GM21515 (cell line): ENCODE results near the gene MSI1.

ENCODE experiments used
- ATAC-seq: cut with Tn5 transposase; IDR thresholded peaks from one replicate; pipeline ENCODE4 v1.9.1; 2021; ENCODE audit not compliant: unreplicated experiment

MSI1 gene

DNA sequence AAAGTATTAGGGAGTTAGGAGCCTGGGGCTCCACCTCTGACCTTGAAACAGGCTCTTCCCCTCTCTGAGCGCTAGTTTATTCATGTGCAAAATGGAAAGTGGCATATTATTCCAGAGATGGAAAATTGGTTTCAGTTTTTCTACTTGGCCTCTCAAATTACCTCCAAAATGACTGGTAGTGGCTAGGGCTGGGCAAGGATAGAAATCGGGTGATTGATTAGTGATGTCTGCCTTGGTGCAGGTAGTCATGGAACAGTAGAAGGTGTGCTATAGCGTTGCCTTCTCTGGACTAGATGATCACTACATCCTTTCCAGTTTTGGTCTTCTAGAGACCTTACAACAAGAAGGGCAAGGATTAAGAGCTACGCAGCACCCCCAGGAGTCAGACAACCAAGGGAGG is 8.6 kb upstream of the MSI1 start:
- ATAC-seq: no peak

DNA sequence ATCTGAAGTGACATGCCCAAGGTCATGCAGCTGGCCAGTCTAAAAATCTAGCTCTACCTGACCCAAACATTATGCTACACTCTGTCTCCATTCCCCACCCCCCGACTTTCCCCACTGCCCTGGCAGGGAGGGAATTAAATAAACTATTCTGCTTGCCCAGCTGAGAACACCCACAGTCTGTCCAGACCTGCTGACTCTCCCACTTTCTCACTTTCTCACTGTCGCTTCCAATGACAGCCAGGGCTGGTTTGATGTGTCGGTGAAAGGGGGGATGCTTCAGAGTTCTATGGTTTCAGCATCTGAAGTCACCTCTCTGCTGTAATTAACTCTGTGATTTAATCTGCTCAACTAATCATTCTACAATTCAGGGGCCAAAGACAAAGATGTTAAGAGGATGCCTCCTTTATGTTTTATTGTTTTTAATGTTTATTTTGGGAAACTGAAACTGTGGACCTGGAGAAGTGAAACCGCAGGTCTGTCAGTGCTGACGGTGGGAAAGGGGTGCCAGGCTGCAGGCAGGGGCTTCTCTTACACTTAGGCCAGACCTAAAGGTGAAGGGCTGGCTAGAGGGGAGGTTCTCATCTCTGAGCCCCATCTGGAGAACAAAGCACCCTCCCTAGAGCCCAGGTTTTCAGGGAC is 8.1 kb upstream of the MSI1 start:
- no peak for ATAC-seq

DNA sequence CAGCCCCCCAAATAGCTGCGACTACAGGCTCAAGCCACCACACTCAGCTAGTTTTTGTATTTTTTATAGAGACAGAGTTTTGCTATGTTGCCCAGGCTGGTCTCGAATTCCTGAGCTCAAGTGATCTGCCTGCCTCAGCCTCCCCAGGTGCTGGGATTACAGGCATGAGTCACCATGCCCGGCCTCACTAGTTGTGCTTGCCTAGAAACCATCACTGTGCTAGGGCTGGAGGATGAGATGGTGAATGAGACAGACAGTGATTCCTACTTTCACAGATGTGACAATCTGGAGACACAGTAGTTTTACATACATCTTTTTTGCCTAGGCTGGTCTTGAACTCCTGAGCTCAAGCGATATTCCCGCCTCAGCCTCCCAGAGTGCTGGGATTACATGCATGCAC is 7.5 kb upstream of the MSI1 start:
- no peak for ATAC-seq

DNA sequence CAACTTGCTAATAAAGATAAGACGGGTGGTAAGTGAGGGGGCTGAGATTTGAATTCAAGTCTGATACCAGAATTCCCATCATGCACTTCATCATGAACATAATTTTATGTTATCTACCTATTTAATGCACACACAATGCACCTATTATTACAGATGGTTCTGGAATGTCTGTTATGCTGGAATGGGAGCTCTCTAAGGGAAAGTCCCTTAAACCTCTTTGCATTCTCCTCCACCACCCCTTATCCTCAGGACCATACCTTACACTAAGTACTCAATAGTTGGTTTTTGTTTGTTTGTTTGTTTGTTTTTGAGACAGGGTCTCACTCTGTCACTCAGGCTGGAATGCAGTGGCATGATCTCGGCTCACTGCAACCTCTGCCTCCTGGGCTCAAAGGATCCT is 7.0 kb upstream of the MSI1 start:
- no peak for ATAC-seq

DNA sequence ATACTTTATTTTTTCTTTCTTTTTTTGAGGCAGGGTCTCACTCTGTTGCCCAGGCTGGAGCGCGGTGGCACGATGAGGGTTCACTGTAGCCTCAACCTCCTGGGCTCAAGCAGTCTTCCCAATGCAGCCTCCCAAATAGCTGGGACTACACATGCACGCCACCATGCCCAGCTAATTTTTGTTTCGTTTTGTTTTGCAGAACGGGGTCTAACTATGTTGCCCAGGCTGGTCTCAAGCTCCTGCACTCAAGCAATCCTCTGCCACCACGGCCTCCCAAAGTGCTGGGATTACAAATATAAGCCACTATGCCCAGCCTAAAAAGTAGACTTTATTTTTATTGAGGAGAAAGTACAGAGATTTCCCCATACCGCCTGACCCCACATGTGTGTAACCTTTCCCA is 4.7 kb upstream of the MSI1 start:
- ATAC-seq: no peak

DNA sequence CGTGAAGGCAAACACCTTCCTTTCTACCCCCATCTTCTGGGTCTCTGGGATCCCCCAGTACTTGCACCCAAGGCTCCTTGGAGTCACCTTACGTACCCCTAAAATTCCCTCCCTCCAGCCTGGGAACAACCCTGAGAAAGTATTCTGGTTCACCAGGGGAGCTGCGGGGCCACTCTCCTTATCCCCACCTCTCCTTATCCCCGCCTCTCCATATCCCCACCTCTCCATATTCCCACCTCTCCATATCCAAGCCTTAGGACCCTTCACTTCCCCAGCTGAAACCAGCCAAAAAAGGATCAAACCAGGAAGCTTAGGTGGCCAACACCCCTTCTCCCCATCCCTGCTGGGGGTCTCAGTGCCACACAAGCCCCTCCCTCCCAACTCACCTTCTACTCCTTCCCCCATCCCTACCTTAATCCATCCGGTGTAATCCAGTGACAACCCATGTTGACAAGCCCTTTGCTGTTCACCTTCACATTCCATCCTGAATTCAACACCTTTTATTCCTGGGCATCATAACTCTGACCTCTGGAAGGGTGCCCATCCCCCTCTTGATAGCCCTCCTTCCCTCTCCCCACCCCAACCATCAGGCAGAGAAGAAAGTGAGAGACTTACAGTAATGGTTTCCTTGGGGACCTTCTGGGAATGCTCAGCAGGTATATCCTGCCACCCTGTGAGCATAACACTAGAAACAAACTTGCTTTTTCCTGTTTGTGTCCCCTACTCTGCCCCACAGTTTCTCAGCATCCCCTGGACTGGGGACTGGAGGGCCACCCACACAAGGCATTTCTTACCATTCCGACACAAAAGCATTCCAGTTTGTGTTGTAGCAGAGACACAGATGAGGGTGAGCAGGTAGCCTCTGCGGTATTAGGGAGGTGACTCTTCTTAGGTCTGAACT is 1.6 kb upstream of the MSI1 start:
- ATAC-seq: no peak

DNA sequence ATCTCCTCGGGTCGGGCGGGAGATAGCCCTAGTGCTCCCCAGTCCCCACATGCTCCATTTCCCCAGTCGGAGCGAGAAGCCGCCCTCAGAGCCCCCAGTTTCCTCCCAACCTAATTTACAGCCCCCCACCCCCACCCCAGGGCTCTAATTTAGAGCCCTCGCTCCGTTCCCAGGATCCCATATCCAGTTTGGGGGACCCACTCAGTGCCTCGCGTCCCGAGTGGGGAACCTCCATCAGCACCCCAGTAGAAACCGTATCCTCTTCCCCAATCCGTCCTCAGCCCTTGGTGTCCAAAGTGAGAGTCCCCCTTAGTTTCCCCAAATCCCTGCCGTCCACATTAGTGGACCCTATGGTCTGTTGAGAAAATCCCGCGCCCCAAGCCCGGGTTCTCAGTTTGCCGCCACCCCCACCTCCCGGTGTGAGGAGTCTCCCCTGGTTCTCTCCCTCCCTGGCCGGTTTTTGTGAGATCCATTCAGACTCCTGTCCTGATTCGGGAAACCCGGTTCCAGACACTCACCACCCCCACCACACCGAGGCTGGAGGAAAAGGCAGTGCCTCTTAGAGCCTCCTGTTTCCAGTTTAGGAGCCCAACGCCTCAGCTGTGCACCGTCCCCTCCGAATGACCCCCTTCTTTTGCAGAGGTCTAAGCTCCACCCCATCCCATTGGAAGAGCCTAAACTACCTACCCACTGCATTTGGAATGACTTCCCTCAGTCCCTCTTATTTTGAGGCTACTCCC is 809 bp upstream of the MSI1 start:
- ATAC-seq: no peak

DNA sequence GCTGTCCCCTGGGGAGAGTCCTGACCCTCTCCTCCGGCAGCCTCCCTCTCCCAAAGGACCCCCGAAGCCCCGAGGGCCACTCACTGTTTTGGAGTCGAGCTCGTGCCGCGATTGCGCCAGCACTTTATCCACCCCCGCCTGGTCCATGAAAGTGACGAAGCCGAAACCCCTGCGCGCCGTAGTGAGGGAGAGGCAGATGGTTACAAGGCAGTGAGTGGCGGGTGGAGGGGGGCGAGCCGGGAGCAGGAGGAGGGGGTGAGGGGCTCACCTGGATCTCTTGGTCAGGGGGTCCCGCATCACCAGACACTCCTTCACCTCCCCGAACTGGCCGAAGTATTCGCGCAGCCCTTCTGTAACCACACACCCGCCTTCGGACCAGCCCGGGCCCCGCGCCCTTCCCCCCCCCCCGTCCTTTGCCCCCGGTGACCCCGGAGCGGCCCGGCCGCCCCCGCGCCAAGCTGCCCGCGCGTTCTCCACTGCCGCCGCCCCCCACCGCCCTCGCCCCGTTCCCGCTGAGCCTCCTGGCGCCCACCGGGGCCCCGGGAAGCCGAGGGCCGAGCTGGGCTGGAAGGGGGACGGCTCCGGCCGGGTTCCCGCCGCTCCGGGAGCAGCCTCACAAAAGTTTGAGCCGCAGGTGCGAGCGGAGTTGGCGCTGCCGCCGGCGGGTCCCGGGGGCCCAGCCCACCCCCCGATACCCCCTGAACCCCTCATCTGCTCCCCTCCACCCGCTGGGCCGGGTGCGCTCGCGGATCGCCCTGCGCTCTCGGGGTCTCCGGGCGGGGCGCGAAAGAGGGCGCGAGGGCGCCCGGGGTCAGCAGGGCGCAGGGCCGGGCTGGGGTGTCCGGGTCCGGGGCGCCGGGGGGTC is 808 bp downstream of the MSI1 start:
- no peak for ATAC-seq

DNA sequence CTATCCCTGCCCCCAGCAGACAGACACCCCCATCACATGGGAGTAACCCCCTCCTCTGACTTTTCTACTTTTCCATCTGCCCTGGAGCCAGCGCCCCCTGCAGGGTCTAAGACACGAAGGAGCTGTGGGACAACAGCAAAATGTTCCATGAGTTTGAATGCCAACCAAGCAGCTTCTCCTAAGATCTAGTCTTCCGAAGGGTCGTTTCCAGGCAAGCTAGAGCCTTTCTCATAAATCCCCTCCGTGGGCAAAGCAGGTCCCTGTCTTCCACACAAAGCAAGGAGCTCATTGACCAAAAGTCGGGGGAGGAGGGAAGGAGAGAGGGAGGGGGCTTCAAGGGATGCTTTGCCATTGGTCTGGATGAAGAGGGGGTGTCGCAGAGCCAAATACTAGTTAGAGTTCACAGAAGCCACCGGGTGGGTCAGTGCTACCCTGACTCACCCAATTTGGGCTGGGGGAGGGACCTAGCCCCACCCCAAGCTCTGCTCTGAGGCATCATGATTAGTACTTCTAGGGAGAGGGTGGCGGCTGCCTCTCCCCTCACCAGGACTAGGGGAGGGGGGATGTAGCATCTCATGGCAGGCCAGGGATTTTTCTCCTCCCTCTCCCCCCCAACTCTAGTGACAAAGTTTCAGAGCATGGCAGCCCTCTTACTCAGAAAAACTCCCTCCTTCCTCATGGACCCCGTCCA is 1.6 kb downstream of the MSI1 start:
- no peak for ATAC-seq

DNA sequence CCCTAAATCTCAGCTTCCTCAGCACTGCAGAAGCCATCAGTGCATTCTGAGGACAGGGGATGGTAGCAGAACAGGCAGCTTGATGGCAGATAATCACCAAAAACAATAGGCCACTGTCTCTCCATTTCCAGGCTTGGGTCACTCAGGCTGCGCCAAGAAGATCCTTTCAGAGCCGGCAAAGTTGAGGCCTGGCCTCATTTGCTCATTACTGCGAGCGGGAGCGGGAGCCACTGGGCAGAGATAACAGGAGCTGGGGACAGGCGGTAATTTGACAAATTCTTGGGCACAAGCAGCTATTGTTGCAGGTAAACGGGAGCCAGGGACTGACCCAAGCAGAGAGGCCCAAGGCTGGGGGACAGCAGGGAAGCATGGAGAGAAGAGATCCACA is 2.1 kb downstream of the MSI1 start:
- ATAC-seq: no peak

DNA sequence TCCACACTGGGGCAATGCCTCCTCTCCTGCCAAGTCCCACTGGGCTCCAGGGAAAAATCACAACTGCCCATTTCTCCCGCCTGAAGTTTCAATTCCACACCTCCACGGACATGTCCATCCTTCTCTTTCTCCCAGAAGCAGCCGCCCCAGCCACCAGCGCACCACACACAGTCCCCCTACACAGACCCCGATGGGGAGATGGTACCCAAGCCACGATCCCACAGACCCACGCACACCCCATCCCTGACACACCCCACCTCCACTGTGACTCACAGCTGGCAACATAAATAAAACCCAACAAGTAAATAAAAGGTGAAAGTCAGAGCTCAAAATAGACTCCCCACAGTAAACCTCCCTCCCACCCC is 2.6 kb downstream of the MSI1 start:
- ATAC-seq: no peak

DNA sequence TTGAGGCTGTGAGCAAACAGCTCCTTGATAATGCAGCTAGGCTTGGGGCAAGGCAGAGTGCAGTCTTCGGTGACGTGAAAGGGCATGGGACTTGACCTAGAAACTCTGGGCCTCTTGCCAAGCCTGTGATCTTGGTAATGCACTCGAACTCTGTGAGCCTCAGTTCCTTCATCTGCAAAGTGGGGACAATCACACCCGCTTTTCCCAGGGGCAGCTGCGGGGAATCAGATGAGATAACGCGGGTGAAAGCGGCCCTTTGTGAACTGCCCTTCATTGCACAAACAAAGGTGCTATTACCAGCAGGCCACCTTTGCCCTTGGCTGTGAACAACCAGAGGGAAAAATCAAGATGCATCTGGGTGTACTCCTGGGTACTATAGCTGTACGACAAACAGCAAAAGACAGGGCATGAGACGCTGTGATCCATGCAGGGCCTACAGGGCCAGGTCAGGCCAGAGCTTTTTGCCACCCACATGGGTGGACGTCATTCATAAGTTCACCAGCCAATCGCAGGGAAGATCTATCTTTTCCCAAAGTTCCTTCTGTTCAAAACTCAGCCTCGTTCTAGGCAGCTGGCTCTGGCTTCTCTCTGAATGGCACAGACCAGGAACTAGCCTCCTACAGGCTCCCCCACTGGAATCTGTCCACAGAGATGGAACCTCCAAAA is 3.2 kb downstream of the MSI1 start:
- ATAC-seq: no peak

DNA sequence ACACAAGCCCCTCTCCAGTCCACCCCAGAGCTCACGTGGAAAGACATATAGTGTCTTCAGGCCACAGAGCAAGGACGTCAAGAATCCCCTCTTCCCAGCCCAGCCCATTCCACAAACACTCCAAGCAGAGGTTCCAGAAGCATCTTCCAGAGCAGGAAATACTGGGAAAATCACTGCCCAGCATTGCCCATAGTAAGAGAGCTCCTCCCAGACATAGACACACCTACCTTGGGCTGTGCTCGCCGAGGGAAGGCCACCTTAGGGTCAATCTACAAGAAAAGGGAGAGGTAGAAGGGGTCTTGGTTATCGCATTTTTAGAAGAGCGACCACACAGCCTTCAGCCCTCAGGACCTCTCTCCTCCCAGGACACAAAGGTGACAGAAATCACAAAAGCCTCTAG is 4.5 kb downstream of the MSI1 start:
- ATAC-seq: no peak

DNA sequence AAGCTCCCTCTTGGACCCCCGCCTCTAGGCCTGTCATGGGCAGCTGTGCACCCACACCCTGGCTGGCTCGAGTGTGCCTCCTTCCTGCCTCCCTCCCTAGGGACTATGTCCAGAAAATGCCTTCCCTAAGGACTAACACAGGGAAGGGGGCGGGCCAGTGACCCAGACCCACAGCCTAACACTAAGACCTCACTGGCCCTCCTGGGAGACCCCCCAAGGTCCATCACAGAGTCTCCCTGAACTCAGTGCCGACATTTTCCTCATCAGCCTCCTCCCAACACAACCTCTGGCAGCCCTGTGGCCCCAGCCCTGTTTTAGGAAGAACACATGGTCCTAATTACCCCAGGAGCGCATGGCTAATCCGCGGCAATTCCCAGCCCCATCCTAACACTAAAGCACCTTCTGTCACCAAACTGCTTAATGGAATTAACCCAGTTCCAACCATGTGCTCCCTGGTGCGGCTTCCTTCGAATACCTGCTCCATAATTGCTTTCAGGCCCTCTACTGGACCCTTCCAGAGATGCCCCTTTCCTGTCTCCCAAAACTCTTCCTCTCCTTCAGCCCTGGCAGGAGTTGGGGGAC is 5.6 kb downstream of the MSI1 start:
- ATAC-seq: no peak

DNA sequence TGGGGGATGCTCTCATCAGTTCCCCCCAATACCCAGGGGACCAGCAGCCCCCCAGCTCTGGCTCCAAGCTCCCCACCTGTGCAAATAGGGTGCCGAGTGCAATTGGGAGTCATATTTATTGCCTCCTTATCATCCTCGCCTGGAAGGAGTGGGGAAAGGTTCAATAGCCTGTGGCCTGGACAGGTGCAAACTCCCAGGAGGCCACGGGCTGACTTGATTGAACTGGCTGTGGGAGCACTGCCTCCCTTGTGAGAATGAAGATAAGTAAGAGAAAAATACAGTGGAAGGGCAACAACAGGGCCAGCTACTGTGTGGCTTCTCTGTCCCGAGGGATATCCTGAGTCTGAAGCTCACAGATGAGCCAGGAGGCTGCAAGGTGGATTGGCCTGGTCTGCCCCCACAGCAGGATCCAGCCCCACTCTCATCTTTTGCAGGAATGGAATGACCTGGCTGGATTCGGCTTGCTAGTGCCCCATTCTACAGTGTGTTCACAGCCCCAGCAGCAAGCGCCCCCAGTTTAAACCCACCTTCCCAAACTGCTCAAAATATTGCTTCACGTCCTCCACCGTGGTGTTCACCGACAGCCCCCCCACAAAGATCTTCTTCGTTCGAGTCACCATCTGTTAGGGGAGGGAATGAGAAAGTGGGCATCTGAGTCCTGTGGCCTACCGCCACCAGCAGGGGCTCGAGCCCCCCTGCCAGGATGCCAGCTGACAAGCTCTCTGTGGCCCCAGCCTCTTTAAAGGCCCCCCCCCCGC is 6.3 kb downstream of the MSI1 start:
- ATAC-seq: no peak

DNA sequence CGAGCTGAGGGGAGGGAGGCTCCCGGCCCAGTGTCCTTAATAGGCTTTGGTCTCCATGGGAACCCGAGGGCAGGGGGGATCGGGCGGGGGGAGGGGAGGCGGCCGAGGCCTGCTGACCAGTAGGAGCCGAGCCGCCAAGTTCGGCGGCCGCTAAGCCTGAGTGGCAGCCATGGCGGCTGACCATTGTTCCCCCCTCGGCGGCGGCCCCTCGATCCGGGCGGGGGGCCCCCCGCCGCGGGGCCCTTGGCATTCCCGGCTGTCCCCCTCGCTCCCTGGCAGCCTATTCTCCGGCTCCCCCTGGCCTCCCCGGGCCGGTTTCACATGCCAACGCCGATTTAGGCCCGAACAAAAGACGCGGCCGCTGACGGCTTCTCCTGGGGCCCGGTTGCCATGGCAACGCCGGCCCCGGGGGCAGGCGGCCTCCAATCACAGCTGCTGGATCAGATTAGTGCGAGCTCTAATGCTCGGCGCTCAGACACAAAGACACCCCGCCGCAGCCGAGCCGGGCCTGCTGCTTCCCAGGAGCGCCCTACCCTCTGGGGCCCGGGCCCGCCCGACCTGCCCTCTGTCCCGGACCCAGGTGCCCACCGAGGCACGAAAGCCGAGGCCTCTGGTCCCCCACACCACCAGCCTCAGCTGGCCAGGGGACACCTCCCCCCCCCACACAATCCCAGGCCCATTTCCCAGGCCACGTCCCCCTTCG is 7.3 kb downstream of the MSI1 start:
- no peak for ATAC-seq

DNA sequence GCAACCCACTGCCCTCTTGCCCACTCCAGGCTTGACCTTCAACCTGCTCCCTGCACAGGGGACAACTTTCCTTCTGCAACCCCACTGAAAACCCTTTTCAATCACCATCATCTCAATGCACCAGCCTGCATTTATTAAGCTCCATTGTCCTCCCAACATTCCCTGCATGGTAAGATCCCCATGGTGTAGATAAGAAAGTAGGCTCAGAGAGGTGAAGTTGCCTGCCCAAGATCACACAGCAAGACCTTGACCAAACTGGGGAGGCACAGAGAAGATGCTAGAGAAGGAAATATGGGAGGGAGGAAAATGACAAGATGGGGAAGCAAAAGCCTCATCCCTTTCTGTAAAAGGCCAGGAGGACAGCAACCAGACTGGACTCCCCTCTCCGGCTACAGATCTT is 9.8 kb downstream of the MSI1 start:
- no peak for ATAC-seq

DNA sequence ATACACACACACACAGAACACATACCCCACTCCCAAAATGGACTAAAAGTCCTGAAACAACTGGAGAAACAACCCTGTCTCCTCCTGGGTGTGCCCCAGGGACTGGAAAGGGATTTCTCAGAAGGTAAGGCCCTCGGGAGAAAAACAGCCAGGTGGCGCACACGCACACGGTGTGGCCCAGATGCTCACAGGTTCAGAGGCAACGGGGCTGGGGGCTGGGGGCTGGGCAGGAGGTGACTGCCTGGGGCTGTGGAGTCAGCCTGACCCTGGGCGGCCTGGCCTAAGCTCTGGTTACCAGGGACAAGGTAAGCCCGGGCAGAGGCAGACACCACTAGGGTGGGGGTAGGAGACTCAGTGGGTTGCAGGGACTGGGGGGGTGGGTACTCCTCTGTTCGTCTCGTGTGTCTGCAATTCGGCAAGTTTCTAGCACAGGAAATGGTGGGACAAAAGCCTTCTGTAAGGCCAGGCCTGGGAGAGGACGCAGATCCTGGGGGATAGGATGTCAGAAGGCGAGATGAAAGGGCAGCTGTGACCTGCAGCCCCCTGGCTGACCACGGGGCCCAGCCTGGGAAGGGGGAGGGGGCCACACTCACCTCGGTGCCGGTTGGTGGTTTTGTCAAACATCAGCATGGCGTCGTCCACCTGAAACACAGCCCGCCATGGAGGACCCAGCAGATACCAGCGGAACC is 10.4 kb downstream of the MSI1 start:
- no peak for ATAC-seq
